ENCODE measurements around the gene QTRT2. TPM values are rescaled to one million over a fixed set of nuclear protein-coding genes. Genes with fewer than 3 reads are reported as not detected.

The QTRT2 gene
- total RNA-seq, 2 experiments from 2014 or later: 27.2 to 30.7 TPM

DNA sequence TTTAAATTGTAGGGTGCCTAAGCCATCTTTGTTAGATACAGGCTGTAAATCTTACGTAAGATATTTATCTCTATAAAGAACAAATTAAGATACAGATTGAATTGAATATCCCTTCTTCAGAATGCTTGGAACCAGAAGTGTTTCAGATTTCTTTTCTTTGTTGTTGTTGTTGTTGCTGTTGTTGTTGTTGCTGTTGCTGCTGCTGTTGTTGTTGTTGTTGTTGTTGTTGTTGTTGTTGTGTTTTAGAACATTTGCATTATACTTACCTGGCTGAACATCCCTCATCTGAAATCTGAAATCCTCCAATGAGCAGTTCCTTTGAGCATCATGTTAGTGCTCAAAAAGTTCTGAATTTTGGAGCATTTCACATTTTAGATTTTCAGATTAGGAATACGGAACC, 26.6 kb downstream of the QTRT2 start:
- ChIA-PET POLR2A (no interaction called here), CTCF (no interaction called here)
- H3K36me3 Mint-ChIP-seq: peaks cover 71% of the 10 kb centered on the region
- H3K27ac Mint-ChIP-seq: no peak overlapping the region
- no peaks in the 10 kb centered on the region for H3K27me3 Mint-ChIP-seq
- H3K4me1 Mint-ChIP-seq (ENCODE audit: low read depth): no peaks in the 10 kb centered on the region
- H3K4me3 Mint-ChIP-seq: no peak overlapping the region
- no peak for DNase-seq
- intact Hi-C loops (cut with micrococcal nuclease): no loop called here
- no peaks in the 10 kb centered on the region for H3K9me3 Mint-ChIP-seq

- Mint-ChIP-seq H3K4me1 (ENCODE audit: low read depth) (no peaks in the 10 kb centered on the region), H3K36me3 (peaks cover 48% of the 10 kb centered on the region), H3K9me3 (no peaks in the 10 kb centered on the region), H3K27me3 (no peaks in the 10 kb centered on the region), H3K4me3 (no peak overlapping the region), H3K27ac (no peak overlapping the region)
- ChIA-PET CTCF (no interaction called here), POLR2A (no interaction called here)
- intact Hi-C loops (cut with micrococcal nuclease): no loop called here
- no peak for DNase-seq
These were observed 29.8 kb downstream of the QTRT2 start for GRCh38 chr3:114086356-114086755.

DNA sequence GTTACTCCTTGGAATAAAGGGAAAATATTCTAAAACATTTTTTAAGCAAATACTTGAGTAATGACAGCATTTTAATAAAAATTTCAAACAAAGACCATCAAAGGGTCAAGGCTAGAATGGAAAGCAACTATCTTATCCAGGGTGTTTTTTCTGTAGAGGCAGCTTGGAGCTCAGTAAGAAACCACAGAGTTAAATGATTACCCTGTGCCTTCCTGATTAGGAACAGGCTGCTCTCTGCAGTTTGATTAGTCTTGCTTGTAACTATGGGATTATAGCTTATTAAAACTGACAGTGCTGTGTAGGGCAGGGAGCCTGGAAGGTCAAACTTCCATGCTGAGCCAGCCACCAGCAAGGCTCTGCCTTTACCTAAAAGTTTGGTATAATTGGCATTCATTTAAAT, 33.1 kb downstream of the QTRT2 start:
- H3K4me3 Mint-ChIP-seq: no peak overlapping the region
- POLR2A ChIA-PET: no interaction called here
- no peaks in the 10 kb centered on the region for H3K4me1 Mint-ChIP-seq (ENCODE audit: low read depth)
- CTCF ChIA-PET: no interaction called here
- peaks cover 27% of the 10 kb centered on the region for H3K36me3 Mint-ChIP-seq
- no peaks in the 10 kb centered on the region for H3K9me3 Mint-ChIP-seq
- intact Hi-C loops (cut with micrococcal nuclease): no loop called here
- no peak overlapping the region for H3K27ac Mint-ChIP-seq
- H3K27me3 Mint-ChIP-seq: no peaks in the 10 kb centered on the region
- no peak for DNase-seq

DNA sequence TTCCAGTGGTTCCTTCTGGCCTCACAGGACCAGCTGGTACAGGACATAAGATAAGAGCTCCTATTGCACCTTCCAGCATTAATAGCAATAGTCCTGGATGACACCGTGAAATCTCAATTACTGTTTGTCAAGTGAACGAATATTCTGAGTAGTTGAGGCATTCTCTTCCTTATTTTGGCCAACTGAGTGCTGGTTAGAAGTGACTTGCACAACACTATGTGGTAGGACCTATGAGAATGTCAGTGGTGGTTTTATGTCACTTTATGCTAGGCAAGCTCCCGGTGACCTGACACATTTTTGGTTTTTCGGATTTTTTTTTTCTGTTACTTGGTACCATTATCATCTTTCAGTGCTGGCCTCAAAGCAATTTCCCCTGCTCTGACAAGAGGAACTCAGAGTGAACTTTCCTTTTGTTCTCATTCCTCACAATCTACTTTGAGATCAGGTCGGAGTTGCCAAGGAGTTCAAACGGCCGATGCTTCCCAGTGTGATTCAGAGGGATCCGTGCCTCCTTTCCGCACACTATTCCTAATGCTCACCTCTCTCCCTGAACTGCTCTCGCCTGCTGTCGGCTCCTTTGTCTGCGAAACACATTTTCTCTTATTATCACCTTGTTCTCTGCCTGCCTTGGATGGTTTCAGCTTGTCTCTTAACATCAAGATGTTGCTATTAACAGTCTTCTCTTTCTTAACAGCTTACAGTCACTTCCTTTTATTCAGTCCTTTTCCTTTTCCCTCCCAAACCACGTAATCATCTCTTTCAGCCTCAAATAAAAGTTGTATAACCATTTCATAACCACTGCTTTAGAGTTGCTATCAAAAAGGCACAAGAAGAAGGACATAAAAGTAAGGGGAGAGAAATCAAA, 35.8 kb downstream of the QTRT2 start:
- Mint-ChIP-seq H3K27me3 (no peaks in the 10 kb centered on the region), H3K9me3 (no peaks in the 10 kb centered on the region), H3K4me3 (no peak overlapping the region), H3K27ac (no peak overlapping the region), H3K4me1 (ENCODE audit: low read depth) (no peaks in the 10 kb centered on the region), H3K36me3 (peaks cover 6% of the 10 kb centered on the region)
- intact Hi-C loops (cut with micrococcal nuclease): no loop called here
- ChIA-PET CTCF (no interaction called here), POLR2A (no interaction called here)
- DNase-seq: no peak

GRCh38 chr3:114093016-114093380, 36.5 kb downstream of the QTRT2 start:
- no peaks in the 10 kb centered on the region for H3K27me3 Mint-ChIP-seq
- intact Hi-C loops (cut with micrococcal nuclease): no loop called here
- H3K36me3 Mint-ChIP-seq: no peaks in the 10 kb centered on the region
- H3K9me3 Mint-ChIP-seq: no peaks in the 10 kb centered on the region
- H3K4me3 Mint-ChIP-seq: no peak overlapping the region
- no peaks in the 10 kb centered on the region for H3K4me1 Mint-ChIP-seq (ENCODE audit: low read depth)
- POLR2A ChIA-PET: no interaction called here
- CTCF ChIA-PET: no interaction called here
- DNase-seq: no peak
- no peak overlapping the region for H3K27ac Mint-ChIP-seq

DNA sequence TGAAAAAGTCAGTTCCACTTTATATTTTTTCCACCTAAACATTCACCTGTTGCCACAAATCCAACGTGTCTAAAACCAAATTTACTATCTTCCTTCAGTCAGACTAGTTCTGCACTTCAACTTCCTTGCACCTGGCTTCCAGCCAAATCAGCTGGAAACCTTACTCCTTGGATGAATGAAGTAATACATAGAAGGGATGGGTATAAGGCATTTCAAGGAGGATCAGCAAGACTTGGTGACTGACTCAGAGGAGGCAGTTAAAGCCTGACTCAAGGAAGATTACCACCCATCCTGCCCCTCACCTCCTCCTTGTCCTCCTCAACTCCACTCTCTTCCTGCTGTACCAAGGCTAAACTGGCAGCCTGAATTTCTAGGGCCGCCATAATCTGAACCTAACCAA, 37.1 kb downstream of the QTRT2 start:
- Mint-ChIP-seq H3K36me3 (no peaks in the 10 kb centered on the region), H3K27ac (no peak overlapping the region), H3K27me3 (no peaks in the 10 kb centered on the region), H3K9me3 (no peaks in the 10 kb centered on the region), H3K4me3 (no peak overlapping the region), H3K4me1 (ENCODE audit: low read depth) (no peaks in the 10 kb centered on the region)
- ChIA-PET POLR2A (no interaction called here), CTCF (no interaction called here)
- intact Hi-C loops (cut with micrococcal nuclease): no loop called here
- no peak for DNase-seq

- H3K9me3 Mint-ChIP-seq: no peaks in the 10 kb centered on the region
- intact Hi-C loops (cut with micrococcal nuclease): no loop called here
- POLR2A ChIA-PET: no interaction called here
- no peak overlapping the region for H3K4me3 Mint-ChIP-seq
- DNase-seq: no peak
- H3K27me3 Mint-ChIP-seq: peaks cover 2% of the 10 kb centered on the region
- CTCF ChIA-PET: no interaction called here
- H3K4me1 Mint-ChIP-seq (ENCODE audit: low read depth): no peaks in the 10 kb centered on the region
- no peak overlapping the region for H3K27ac Mint-ChIP-seq
- no peaks in the 10 kb centered on the region for H3K36me3 Mint-ChIP-seq
These were observed 39.3 kb downstream of the QTRT2 start for GRCh38 chr3:114095796-114096195.

DNA sequence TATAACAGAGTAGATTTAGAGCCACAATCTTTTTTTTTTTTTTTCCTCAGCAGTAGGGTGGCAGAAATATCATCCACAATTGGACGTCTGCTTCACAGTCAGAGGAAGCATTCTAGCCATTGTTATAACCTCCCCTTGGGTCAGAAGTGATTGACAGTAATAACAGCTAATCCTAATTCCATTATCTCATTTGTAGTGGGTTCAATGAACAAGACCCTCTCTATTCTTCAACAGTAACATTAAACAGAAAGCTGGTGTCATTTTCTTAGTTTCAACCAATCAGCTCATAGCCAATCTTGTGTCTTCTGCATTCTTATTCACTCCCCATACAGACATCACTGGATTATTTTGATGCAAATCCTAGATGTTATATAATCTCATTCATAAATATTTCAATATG, 44.6 kb downstream of the QTRT2 start:
- H3K9me3 Mint-ChIP-seq: no peaks in the 10 kb centered on the region
- no peaks in the 10 kb centered on the region for H3K36me3 Mint-ChIP-seq
- H3K4me3 Mint-ChIP-seq: no peak overlapping the region
- H3K4me1 Mint-ChIP-seq (ENCODE audit: low read depth): no peaks in the 10 kb centered on the region
- H3K27ac Mint-ChIP-seq: no peak overlapping the region
- intact Hi-C loops (cut with micrococcal nuclease): no loop called here
- no peak for DNase-seq
- ChIA-PET POLR2A (no interaction called here), CTCF (interaction anchor here (0.7 kb wide), 1 partner anchor 1601 kb away, joined by 5 read pairs; no protein-coding TSS in a partner anchor)
- H3K27me3 Mint-ChIP-seq: peaks cover 3% of the 10 kb centered on the region

GRCh38 chr3:114103181-114103580, 46.6 kb downstream of the QTRT2 start:
- intact Hi-C loops (cut with micrococcal nuclease): no loop called here
- CTCF ChIA-PET: no interaction called here
- H3K9me3 Mint-ChIP-seq: no peaks in the 10 kb centered on the region
- peaks cover 3% of the 10 kb centered on the region for H3K27me3 Mint-ChIP-seq
- POLR2A ChIA-PET: no interaction called here
- H3K36me3 Mint-ChIP-seq: no peaks in the 10 kb centered on the region
- no peaks in the 10 kb centered on the region for H3K4me1 Mint-ChIP-seq (ENCODE audit: low read depth)
- H3K4me3 Mint-ChIP-seq: no peak overlapping the region
- no peak overlapping the region for H3K27ac Mint-ChIP-seq
- DNase-seq: no peak

- H3K27ac Mint-ChIP-seq: no peak overlapping the region
- H3K4me1 Mint-ChIP-seq (ENCODE audit: low read depth): no peaks in the 10 kb centered on the region
- ChIA-PET CTCF (no interaction called here), POLR2A (no interaction called here)
- no peak overlapping the region for H3K4me3 Mint-ChIP-seq
- H3K27me3 Mint-ChIP-seq: peaks cover 3% of the 10 kb centered on the region
- DNase-seq: no peak
- intact Hi-C loops (cut with micrococcal nuclease): no loop called here
- H3K36me3 Mint-ChIP-seq: no peaks in the 10 kb centered on the region
- H3K9me3 Mint-ChIP-seq: no peaks in the 10 kb centered on the region
These were observed 47.3 kb downstream of the QTRT2 start for GRCh38 chr3:114103858-114104257.

GRCh38 chr3:114104414-114104813, 47.9 kb downstream of the QTRT2 start:
- POLR2A ChIA-PET: no interaction called here
- H3K4me1 Mint-ChIP-seq (ENCODE audit: low read depth): no peaks in the 10 kb centered on the region
- no peaks in the 10 kb centered on the region for H3K9me3 Mint-ChIP-seq
- H3K27me3 Mint-ChIP-seq: peaks cover 3% of the 10 kb centered on the region
- H3K4me3 Mint-ChIP-seq: no peak overlapping the region
- no peak overlapping the region for H3K27ac Mint-ChIP-seq
- no peaks in the 10 kb centered on the region for H3K36me3 Mint-ChIP-seq
- CTCF ChIA-PET: no interaction called here
- intact Hi-C loops (cut with micrococcal nuclease): no loop called here
- DNase-seq: no peak

- Mint-ChIP-seq H3K27me3 (peaks cover 3% of the 10 kb centered on the region), H3K9me3 (no peaks in the 10 kb centered on the region), H3K4me3 (no peak overlapping the region), H3K4me1 (ENCODE audit: low read depth) (no peaks in the 10 kb centered on the region), H3K27ac (no peak overlapping the region), H3K36me3 (no peaks in the 10 kb centered on the region)
- no peak for DNase-seq
- ChIA-PET CTCF (no interaction called here), POLR2A (no interaction called here)
- intact Hi-C loops (cut with micrococcal nuclease): no loop called here
These were observed 51.6 kb downstream of the QTRT2 start for GRCh38 chr3:114108137-114108536.

- ChIA-PET CTCF (no interaction called here), POLR2A (no interaction called here)
- Mint-ChIP-seq H3K36me3 (no peaks in the 10 kb centered on the region), H3K4me3 (no peak overlapping the region), H3K9me3 (no peaks in the 10 kb centered on the region), H3K27ac (no peak overlapping the region), H3K4me1 (ENCODE audit: low read depth) (no peaks in the 10 kb centered on the region), H3K27me3 (peaks cover 3% of the 10 kb centered on the region)
- intact Hi-C loops (cut with micrococcal nuclease): no loop called here
- no peak for DNase-seq
These were observed 53.9 kb downstream of the QTRT2 start for GRCh38 chr3:114110439-114110838.
